ENCODE data around the gene ZNF460. TPM values are rescaled to one million over a fixed set of nuclear protein-coding genes. Genes with fewer than 3 reads are reported as not detected.

ZNF460 gene
- total and polyA plus RNA-seq, 2 of the 13 experiments (the other 11 are each of a cell fraction or from before 2014, with no cell fraction given) = 14.5 to 44.8 TPM

GRCh38 chr19:57320180-57321084, 40.1 kb downstream of the ZNF460 start, which contains the start of gene ZNF543 (continued):
- no peak for TF ChIP-seq TCF7 (IDR thresholded peaks at IDR 0.05; ENCODE audit: low read depth)
- TF ChIP-seq ZNF639 (CRISPR knock-in tag; conservative IDR thresholded peaks at IDR 0.05) = no peak
- no peak for TF ChIP-seq ZNF891 (CRISPR knock-in tag; IDR thresholded peaks at IDR 0.05)
- no peak for TF ChIP-seq XBP1 (CRISPR knock-in tag; IDR thresholded peaks at IDR 0.05)
- TF ChIP-seq FOXP1 (IDR thresholded peaks at IDR 0.05) = no peak
- TF ChIP-seq FOXP1 (CRISPR knock-in tag; IDR thresholded peaks at IDR 0.05) = no peak
- no peak for TF ChIP-seq CENPX (CRISPR knock-in tag; IDR thresholded peaks at IDR 0.05)
- 0 out of 2 replicates have a peak, but pooled peaks have one; percentile 21 for TF ChIP-seq ZNF784 (CRISPR knock-in tag; IDR thresholded peaks at IDR 0.05; ENCODE audit: borderline replicate concordance)
- no peak for TF ChIP-seq MAF1 (CRISPR knock-in tag; IDR thresholded peaks at IDR 0.05; ENCODE audit: borderline replicate concordance)
- no peak for TF ChIP-seq SOX13 (IDR thresholded peaks at IDR 0.05)
- TF ChIP-seq SOX13 (CRISPR knock-in tag; conservative IDR thresholded peaks at IDR 0.05 in 1 of 2, IDR thresholded peaks at IDR 0.05 in 1 of 2) = 0 out of 4 replicates have a peak, but pooled peaks of 1 of the 2 experiments have one; percentile 14
- no peak for TF ChIP-seq MLXIP (CRISPR knock-in tag; IDR thresholded peaks at IDR 0.05; ENCODE audit: borderline replicate concordance)
- no peak; the same call in 1 of the 2 replicates for TF ChIP-seq CBX5 (CRISPR knock-in tag; IDR thresholded peaks at IDR 0.05; ENCODE audit: borderline replicate concordance)
- peak; percentile 86 for TF ChIP-seq JUND (CRISPR knock-in tag; IDR thresholded peaks at IDR 0.05)
- peak; percentile 56; the same call in 1 of the 2 replicates for TF ChIP-seq DMAP1 (CRISPR knock-in tag; IDR thresholded peaks at IDR 0.05)
- TF ChIP-seq BCLAF1 (IDR thresholded peaks at IDR 0.05) = no peak
- no peak for TF ChIP-seq ISX (CRISPR knock-in tag; conservative IDR thresholded peaks at IDR 0.05)
- no peak for TF ChIP-seq FOSL1 (CRISPR knock-in tag; IDR thresholded peaks at IDR 0.05; ENCODE audit: borderline replicate concordance)
